MM.1S (cell line): ENCODE data around the gene AIRE.

Experiments used
- EZH2 ChIP-seq: fragments of 300-600 bp; sonication (generic); optimal IDR thresholded peaks from 2 replicates; pipeline ENCODE3; 2017; ENCODE audit warnings: low read depth, mild to moderate bottlenecking, antibody characterized with exemption, low read length, mixed read lengths
- TF ChIP-seq, protein P1 (sequence below): fragments of 300-600 bp; sonication (generic); IDR thresholded peaks from 2 replicates; pipeline ENCODE4 v1.5.1; 2016; ENCODE audit warnings: antibody characterized with exemption, low read length, mixed read lengths

DNA sequence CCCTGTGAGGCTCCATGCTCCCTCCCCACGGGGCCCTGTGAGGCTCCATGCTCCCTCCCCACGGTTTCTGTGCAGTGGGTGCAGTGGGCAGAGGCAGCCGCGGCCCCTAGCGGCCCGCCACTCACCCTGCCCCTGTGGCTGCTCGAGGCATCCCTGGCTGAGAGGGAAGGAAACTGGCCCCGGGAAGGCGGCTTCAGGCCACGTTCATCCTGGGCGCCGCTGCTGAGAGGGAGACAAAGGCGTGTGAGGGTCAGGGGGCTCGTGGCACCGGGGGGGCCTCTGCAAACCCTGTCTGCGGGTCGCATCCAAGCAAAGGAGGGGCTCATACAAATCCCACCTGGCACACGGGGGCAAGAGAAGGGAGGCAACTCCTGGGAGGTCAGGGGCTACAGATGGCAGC lies 45.0 kb downstream of the AIRE start:
- TF ChIP-seq, protein P1, sequence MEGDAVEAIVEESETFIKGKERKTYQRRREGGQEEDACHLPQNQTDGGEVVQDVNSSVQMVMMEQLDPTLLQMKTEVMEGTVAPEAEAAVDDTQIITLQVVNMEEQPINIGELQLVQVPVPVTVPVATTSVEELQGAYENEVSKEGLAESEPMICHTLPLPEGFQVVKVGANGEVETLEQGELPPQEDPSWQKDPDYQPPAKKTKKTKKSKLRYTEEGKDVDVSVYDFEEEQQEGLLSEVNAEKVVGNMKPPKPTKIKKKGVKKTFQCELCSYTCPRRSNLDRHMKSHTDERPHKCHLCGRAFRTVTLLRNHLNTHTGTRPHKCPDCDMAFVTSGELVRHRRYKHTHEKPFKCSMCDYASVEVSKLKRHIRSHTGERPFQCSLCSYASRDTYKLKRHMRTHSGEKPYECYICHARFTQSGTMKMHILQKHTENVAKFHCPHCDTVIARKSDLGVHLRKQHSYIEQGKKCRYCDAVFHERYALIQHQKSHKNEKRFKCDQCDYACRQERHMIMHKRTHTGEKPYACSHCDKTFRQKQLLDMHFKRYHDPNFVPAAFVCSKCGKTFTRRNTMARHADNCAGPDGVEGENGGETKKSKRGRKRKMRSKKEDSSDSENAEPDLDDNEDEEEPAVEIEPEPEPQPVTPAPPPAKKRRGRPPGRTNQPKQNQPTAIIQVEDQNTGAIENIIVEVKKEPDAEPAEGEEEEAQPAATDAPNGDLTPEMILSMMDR: no peak
- TF ChIP-seq EZH2: no peak
